IgD-negative memory B cell (primary cell): ENCODE measurements around the gene LARP1B. TPM values are rescaled to one million over a fixed set of nuclear protein-coding genes. Genes with fewer than 3 reads are reported as not detected.
A peak's percentile ranks its signal among the peaks of the same experiment; 100 is the strongest.
"Not testable (repeated sequence)": the region's sequence is repeated elsewhere in the genome, so short reads cannot be mapped to it uniquely, and the experiment has no call there.

Experiments
- H3K27ac Mint-ChIP-seq, 3 donors: one replicate each; pipeline ENCODE4 v1.8.0; 2020 to 2022; ENCODE audit warnings: mild to moderate bottlenecking in 3 of 3, mixed read lengths in 3 of 3, moderate library complexity in 1 of 3
- H3K27me3 Mint-ChIP-seq: one replicate; pipeline ENCODE4 v1.8.0; 2021; ENCODE audit warnings: mixed read lengths
- H3K36me3 Mint-ChIP-seq: one replicate; pipeline ENCODE4 v1.8.0; 2020; ENCODE audit warnings: mild to moderate bottlenecking, mixed read lengths
- H3K4me1 Mint-ChIP-seq, 3 donors: one replicate each; pipeline ENCODE4 v1.8.0; 2020 to 2022; ENCODE audit warnings: mixed read lengths in 3 of 3, mild to moderate bottlenecking in 1 of 3
- H3K4me3 Mint-ChIP-seq, 4 donors: one replicate each; pipeline ENCODE4 v1.8.0; 2020 to 2022; ENCODE audit warnings: mild to moderate bottlenecking in 4 of 4, mixed read lengths in 4 of 4, moderate library complexity in 3 of 4
- H3K9me3 Mint-ChIP-seq, 3 donors: one replicate each; pipeline ENCODE4 v1.8.0; 2020 to 2021; ENCODE audit warnings: mixed read lengths in 3 of 3, mild to moderate bottlenecking in 1 of 3
- polyA plus RNA-seq: library from polyadenylated mRNA; unstranded; fragments of 300-500 nt; fragmentation: Illumina TruSeq; gene quantifications from one replicate; pipeline ENCODE4 v1.2.3, GENCODE V29; 2021

Gene LARP1B
- 3.6 TPM for polyA plus RNA-seq

- H3K4me3 Mint-ChIP-seq: peak within 1 kb of the TSS; percentile 83 to 93 (median 90)
- no peaks in the 10 kb centered on the region for H3K9me3 Mint-ChIP-seq
- H3K36me3 Mint-ChIP-seq: no peaks in the 10 kb centered on the region
- H3K27me3 Mint-ChIP-seq: no peaks in the 10 kb centered on the region
- peak within 1 kb of the TSS; percentile 91 to 95 (median 93) for H3K27ac Mint-ChIP-seq
- peaks cover 4 to 8% (median 7%) of the 10 kb centered on the region in 3 donors for H3K4me1 Mint-ChIP-seq
Observed at GRCh38 chr4:128060699-128061565, at the start of gene LARP1B. Gene LARP1B (plus strand): TSS chr4:128061312. CDS start chr4:128074952, 13,640 bp downstream.

DNA sequence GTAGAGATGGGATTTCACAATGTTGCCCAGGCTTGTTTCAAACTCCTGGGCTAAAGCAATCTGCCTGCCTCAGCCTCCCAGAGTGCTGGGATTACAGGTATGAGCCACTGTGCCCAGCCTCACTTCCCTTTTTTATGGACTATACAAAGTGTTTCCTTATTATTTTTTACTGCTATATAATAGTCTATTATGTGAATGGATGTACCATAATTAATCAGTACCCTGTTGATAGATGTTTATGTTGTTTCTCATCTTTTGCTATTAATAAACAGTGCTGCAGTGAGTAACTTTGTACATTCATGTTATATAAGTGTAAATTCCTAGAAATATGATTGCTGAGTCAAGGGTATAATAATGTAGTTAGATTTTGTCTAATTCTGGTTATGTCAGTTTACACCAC is 35.8 kb upstream of the LARP1B start:
- H3K27me3 Mint-ChIP-seq: no peaks in the 10 kb centered on the region
- no peak overlapping the region for H3K4me3 Mint-ChIP-seq
- H3K36me3 Mint-ChIP-seq: peaks cover 28% of the 10 kb centered on the region
- peaks cover 0 to 2% (median 0%) of the 10 kb centered on the region in 3 donors for H3K9me3 Mint-ChIP-seq
- no peaks in the 10 kb centered on the region for H3K4me1 Mint-ChIP-seq
- H3K27ac Mint-ChIP-seq: no peak overlapping the region

- peaks cover 10% of the 10 kb centered on the region for H3K36me3 Mint-ChIP-seq
- no peak overlapping the region for H3K4me3 Mint-ChIP-seq
- H3K27ac Mint-ChIP-seq: no peak overlapping the region
- no peaks in the 10 kb centered on the region for H3K9me3 Mint-ChIP-seq
- no peaks in the 10 kb centered on the region for H3K27me3 Mint-ChIP-seq
- peaks cover 0 to 1% (median 0%) of the 10 kb centered on the region in 3 donors for H3K4me1 Mint-ChIP-seq
Observed at GRCh38 chr4:128029907-128030306, 31.2 kb upstream of the LARP1B start.

DNA sequence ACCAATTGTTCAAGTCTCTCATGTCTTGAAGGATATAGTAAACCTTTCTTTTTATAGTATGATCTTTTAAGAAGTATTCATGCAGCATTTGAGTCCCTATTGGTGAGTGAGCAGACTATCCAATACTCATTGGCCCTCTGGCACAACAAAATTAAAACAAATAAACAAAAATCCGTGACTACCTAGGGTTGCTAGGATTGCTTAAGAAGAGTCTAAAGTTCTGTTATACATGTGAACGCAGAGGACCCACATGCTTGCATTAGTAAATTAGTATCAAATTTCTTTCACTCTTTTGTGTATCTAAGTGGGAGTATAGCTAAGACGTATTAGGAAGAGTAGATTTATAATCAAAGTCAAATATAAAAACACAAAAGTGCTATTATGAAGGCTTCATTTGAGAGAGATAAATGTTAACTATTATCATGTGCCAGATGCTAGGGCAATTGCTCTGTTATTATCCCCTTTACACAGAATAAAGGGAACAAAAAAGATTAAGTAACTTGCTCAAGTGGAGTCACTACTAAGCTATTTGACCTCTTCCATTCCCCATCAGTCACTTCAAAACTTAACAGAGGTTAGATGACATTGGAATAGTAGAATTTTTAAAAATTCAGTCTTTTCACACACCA is 29.2 kb upstream of the LARP1B start:
- H3K36me3 Mint-ChIP-seq: peaks cover 11% of the 10 kb centered on the region
- no peaks in the 10 kb centered on the region for H3K27me3 Mint-ChIP-seq
- peak overlapping the region in 1 of 3 donors; percentile 4 for H3K27ac Mint-ChIP-seq
- no peaks in the 10 kb centered on the region for H3K9me3 Mint-ChIP-seq
- peaks cover 0 to 1% (median 0%) of the 10 kb centered on the region in 3 donors for H3K4me1 Mint-ChIP-seq
- H3K4me3 Mint-ChIP-seq: no peak overlapping the region

GRCh38 chr4:128039568-128039967 is 21.5 kb upstream of the LARP1B start:
- no peak overlapping the region for H3K4me3 Mint-ChIP-seq

GRCh38 chr4:128047019-128047418 is 14.1 kb upstream of the LARP1B start:
- not testable (repeated sequence) for H3K4me3 Mint-ChIP-seq, H3K9me3 Mint-ChIP-seq, H3K27me3 Mint-ChIP-seq, H3K4me1 Mint-ChIP-seq, H3K36me3 Mint-ChIP-seq, H3K27ac Mint-ChIP-seq

More at GRCh38 chr4:128039568-128039967, 21.5 kb upstream of the LARP1B start:
- no peaks in the 10 kb centered on the region for H3K4me1 Mint-ChIP-seq
- no peaks in the 10 kb centered on the region for H3K27me3 Mint-ChIP-seq
- peak overlapping the region in 1 of 3 donors; percentile 43 for H3K27ac Mint-ChIP-seq
- peaks cover 4% of the 10 kb centered on the region for H3K36me3 Mint-ChIP-seq
- H3K9me3 Mint-ChIP-seq: no peaks in the 10 kb centered on the region

DNA sequence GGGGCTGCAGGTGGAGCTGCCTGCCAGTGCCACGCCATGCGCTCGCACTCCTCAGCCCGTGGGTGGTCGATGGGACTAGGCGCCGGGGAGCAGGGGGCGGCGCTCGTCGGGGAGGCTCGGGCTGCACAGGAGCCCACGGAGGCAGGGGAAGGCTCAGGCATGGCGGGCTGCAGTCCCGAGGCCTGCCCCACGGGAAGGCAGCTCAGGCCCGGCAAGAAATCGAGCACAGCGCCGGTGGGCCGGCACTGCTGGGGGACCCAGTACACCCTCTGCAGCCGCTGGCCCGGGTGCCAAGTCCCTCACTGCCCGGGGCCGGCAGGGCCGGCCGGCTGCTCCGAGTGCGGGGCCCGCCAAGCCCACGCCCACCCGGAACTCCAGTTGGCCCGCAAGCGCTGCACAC is 13.6 kb upstream of the LARP1B start:
- not testable (repeated sequence) for H3K27me3 Mint-ChIP-seq, H3K9me3 Mint-ChIP-seq, H3K4me3 Mint-ChIP-seq, H3K36me3 Mint-ChIP-seq, H3K4me1 Mint-ChIP-seq, H3K27ac Mint-ChIP-seq

DNA sequence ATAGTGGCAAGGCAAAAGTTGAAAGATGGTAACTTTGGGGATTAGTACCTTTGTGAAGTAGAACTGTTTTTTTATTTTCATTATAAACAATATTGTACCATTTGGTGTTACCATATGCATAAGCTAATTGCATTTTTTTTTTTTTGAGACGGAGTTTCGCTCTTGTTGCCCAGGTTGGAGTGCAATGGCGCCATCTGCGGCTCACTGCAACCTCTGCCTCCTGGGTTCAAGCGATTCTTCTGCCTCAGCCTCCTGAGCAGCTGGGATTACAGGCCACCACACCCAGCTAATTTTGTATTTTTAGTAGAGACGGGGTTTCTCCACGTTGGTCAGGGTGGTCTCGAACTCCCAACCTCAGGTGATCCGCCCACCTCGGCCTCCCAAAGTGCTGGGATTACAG is 9.9 kb upstream of the LARP1B start:
- H3K4me1 Mint-ChIP-seq, H3K36me3 Mint-ChIP-seq, H3K27ac Mint-ChIP-seq, H3K27me3 Mint-ChIP-seq, H3K4me3 Mint-ChIP-seq, H3K9me3 Mint-ChIP-seq: not testable (repeated sequence)

GRCh38 chr4:128054907-128055306 is 6.2 kb upstream of the LARP1B start:
- H3K27ac Mint-ChIP-seq, H3K36me3 Mint-ChIP-seq, H3K27me3 Mint-ChIP-seq, H3K4me1 Mint-ChIP-seq, H3K9me3 Mint-ChIP-seq: not testable (repeated sequence)
- H3K4me3 Mint-ChIP-seq: peak overlapping the region in 2 of 4 donors; percentile 1 to 58

DNA sequence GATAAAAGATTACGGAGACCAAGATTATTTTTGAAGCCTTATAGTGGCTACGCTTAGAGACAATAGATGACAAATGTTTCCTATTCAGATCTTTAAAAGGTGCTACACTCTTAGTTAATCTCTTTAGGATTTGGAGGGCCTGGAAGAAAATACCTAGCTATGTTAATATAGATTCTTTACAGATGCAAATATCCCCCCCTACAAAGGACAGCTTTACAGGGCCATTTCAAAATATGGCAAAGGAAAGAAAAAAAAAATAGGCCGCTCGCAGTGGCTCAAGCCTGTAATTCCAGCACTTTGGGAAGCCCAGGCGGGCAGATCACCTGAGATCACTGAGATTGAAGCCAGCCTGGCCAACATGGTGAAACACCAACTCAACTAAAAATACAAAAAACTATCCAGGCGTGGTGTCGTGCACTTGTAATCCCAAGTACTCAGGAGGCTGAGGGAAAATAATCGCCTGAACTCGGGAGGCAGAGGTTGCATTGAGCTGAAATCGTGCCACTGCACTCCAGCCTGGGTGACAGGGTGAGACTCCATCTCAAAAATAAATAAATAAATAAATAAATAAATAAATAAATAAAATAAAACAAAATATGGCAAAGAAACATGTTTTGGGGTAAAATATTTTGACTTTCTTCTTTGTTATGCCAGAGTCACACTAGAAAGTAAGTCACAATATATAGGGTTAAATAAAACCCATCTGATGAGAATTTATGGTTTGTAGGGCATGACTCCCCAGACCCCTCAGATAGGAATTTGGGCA is 5.5 kb upstream of the LARP1B start:
- peak overlapping the region in 1 of 4 donors; percentile 23 for H3K4me3 Mint-ChIP-seq

GRCh38 chr4:128056396-128056795 is 4.7 kb upstream of the LARP1B start:
- H3K9me3 Mint-ChIP-seq: no peaks in the 10 kb centered on the region
- H3K4me1 Mint-ChIP-seq: peaks cover 0 to 3% (median 3%) of the 10 kb centered on the region in 3 donors
- peak overlapping the region in 1 of 4 donors; percentile 1 for H3K4me3 Mint-ChIP-seq
- H3K36me3 Mint-ChIP-seq: no peaks in the 10 kb centered on the region
- H3K27me3 Mint-ChIP-seq: no peaks in the 10 kb centered on the region
- H3K27ac Mint-ChIP-seq: no peak overlapping the region

More for the DNA sequence above, 5.5 kb upstream of the LARP1B start:
- not testable (repeated sequence) for H3K36me3 Mint-ChIP-seq, H3K27me3 Mint-ChIP-seq, H3K27ac Mint-ChIP-seq, H3K4me1 Mint-ChIP-seq, H3K9me3 Mint-ChIP-seq

- Mint-ChIP-seq H3K27ac (peak overlapping the region; percentile 91 to 95 (median 93)), H3K27me3 (no peaks in the 10 kb centered on the region), H3K4me3 (peak overlapping the region; percentile 83 to 93 (median 90)), H3K36me3 (no peaks in the 10 kb centered on the region), H3K4me1 (peaks cover 4 to 8% (median 7%) of the 10 kb centered on the region in 3 donors), H3K9me3 (no peaks in the 10 kb centered on the region)
Observed at GRCh38 chr4:128060121-128060698, 902 bp upstream of the LARP1B start.

DNA sequence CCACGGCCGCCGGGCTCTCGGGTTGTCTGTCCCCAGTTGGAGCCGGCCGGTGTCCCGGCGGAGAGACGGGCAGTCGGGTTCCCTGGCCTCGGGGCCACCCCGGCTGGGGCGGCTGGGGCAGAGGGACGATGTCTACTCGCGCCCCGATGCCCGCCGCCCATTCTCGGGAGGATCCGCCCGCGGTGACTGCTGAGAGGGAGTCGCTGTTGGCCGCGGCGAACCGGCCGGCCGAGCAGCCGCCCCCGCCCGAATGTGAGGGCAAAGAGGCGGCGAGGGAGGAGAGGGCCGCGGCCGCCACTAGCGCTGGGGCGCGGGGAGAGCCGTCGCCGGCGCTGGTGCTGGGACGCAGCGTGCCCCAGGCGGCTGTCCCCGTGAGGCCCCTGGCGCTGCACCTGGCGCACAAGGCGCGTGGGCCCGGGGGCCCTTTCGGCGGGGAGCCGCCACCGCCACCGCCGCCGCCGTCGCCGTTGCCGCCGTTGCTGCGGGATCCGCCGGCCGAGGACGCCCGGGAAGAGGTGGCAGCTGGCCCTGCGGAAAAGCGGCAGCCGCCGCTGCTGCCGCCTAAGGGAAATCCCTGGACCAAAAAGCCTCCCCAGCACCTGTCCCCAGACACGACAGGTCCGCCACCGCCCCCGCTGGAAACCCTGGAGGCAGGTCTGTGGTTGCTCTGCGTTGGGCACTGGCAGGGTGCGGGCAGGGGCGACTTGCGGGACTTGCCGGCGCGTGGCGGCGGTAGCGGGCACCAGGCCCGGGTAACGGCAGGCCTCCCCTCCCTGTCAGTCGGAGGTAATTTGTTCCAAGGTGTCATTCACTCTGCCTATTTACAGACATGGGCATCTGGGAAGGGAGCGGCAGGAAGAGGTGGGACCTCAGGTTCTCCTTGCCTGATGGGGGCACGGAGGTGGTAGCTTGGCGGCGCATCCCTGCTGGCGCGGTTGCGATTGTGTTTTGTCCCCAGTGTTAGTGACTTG is 739 bp downstream of the LARP1B start:
- Mint-ChIP-seq H3K4me1 (peaks cover 4 to 8% (median 7%) of the 10 kb centered on the region in 3 donors), H3K36me3 (no peaks in the 10 kb centered on the region), H3K9me3 (no peaks in the 10 kb centered on the region)

DNA sequence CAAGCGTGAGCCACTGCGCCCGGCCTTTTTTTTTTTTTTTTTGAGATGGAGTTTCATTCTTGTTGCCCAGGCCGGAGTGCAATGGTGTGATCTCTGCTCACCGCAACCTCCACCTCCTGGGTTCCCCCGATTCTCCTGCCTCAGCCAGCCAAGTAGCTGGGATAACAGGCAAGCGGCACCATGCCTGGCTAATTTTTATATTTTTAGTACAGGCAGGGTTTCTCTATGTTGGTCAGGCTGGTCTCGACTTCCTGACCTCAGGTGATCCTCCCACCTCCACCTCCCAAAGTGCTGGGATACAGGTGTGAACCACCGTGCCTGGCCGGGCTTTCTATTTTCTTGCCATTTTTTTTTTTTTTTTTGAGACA is 5.3 kb downstream of the LARP1B start:
- not testable (repeated sequence) for H3K9me3 Mint-ChIP-seq, H3K4me1 Mint-ChIP-seq, H3K4me3 Mint-ChIP-seq, H3K36me3 Mint-ChIP-seq, H3K27ac Mint-ChIP-seq, H3K27me3 Mint-ChIP-seq

More for the DNA sequence above, 739 bp downstream of the LARP1B start:
- Mint-ChIP-seq H3K27me3 (no peaks in the 10 kb centered on the region), H3K4me3 (peak overlapping the region; percentile 77 to 92 (median 86)), H3K27ac (peak overlapping the region; percentile 69 to 88 (median 70))
